Lower leg skin (tissue), 3 donors: ENCODE results near the gene RHBDL3.

Experiments
- POLR2A ChIP-seq, 2 donors: fragments of 450-650 bp; IDR thresholded peaks; one replicate each; pipeline ENCODE4 v1.6.1; 2016 to 2017; ENCODE audit warnings: antibody characterized with exemption in 2 of 2, mild to moderate bottlenecking in 1 of 2, moderate library complexity in 1 of 2
- TF ChIP-seq, protein P1 (sequence below), 3 donors: fragments of 450-650 bp; IDR thresholded peaks; one replicate each; pipeline ENCODE4 v1.5.1; 2016; ENCODE audit warnings: antibody characterized with exemption in 3 of 3, mild to moderate bottlenecking in 3 of 3, moderate library complexity in 2 of 3

DNA sequence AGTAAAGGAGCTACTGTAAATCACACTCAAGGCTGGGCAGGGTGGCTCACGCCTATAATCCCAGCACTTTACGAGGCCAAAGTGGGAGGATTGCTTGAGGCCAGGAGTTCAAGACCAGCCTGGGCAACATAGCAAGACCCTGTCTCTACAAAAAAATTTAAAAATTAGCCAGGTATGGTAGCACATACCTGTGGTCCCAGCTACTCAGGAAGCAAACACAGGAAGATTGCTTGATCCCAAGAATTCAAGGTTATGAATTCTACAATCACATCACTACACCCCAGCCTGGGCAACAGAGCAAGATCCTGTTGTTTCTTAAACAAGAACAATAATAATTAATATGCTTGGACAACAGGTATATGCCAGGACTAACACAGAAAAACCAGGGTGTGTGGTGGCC lies 13.2 kb downstream of the RHBDL3 start:
- no peak for TF ChIP-seq POLR2A (IDR thresholded peaks at IDR 0.05)
- TF ChIP-seq, protein P1, sequence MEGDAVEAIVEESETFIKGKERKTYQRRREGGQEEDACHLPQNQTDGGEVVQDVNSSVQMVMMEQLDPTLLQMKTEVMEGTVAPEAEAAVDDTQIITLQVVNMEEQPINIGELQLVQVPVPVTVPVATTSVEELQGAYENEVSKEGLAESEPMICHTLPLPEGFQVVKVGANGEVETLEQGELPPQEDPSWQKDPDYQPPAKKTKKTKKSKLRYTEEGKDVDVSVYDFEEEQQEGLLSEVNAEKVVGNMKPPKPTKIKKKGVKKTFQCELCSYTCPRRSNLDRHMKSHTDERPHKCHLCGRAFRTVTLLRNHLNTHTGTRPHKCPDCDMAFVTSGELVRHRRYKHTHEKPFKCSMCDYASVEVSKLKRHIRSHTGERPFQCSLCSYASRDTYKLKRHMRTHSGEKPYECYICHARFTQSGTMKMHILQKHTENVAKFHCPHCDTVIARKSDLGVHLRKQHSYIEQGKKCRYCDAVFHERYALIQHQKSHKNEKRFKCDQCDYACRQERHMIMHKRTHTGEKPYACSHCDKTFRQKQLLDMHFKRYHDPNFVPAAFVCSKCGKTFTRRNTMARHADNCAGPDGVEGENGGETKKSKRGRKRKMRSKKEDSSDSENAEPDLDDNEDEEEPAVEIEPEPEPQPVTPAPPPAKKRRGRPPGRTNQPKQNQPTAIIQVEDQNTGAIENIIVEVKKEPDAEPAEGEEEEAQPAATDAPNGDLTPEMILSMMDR (IDR thresholded peaks at IDR 0.05), result no peak
